Duodenal mucosa (tissue), 2 donors: Measurements from ENCODE around the gene PFKL.

Experiments used
- H3K27ac ChIP-seq: one replicate; pipeline ENCODE4 v1.7.0; 2013; ENCODE audit warnings: low read depth, low read length
- H3K27me3 ChIP-seq, 2 donors: one replicate each; pipeline ENCODE4 v1.7.0; 2013; ENCODE audit warnings: low read length in 2 of 2, control low read depth in 1 of 2; ENCODE audit not compliant: insufficient read depth in 2 of 2, control insufficient read depth in 1 of 2
- H3K36me3 ChIP-seq, 2 donors: one replicate each; pipeline ENCODE4 v1.7.0; 2013; ENCODE audit warnings: low read length in 2 of 2, control low read depth in 1 of 2; ENCODE audit not compliant: insufficient read depth in 2 of 2, control insufficient read depth in 1 of 2
- H3K4me1 ChIP-seq, 2 donors: one replicate each; pipeline ENCODE4 v1.7.0; 2013; ENCODE audit warnings: low read length in 2 of 2, control low read depth in 1 of 2; ENCODE audit not compliant: insufficient read depth in 2 of 2, control insufficient read depth in 1 of 2
- H3K4me3 ChIP-seq, 2 donors: one replicate each; pipeline ENCODE4 v1.7.0; 2013; ENCODE audit warnings: low read length in 2 of 2, low read depth in 1 of 2
- H3K9ac ChIP-seq, 2 donors: one replicate each; pipeline ENCODE4 v1.7.0; 2013; ENCODE audit warnings: low read length in 2 of 2, low read depth in 1 of 2
- H3K9me3 ChIP-seq, 2 donors: one replicate each; pipeline ENCODE4 v1.7.0; 2013; ENCODE audit warnings: low read length in 2 of 2, control low read depth in 1 of 2; ENCODE audit not compliant: control insufficient read depth in 1 of 2

The PFKL gene

GRCh38 chr21:44313451-44313850 is 13.6 kb downstream of the PFKL start:
- H3K27ac ChIP-seq = no peak overlapping the region
- no peak overlapping the region for H3K4me3 ChIP-seq
- no peaks in the 10 kb centered on the region for H3K4me1 ChIP-seq
- H3K9me3 ChIP-seq = no peaks in the 10 kb centered on the region
- no peaks in the 10 kb centered on the region for H3K27me3 ChIP-seq
- H3K9ac ChIP-seq = no peak overlapping the region
- H3K36me3 ChIP-seq = peaks cover 30 to 90% of the 10 kb centered on the region in 2 donors

- Histone ChIP-seq H3K27ac (no peak overlapping the region), H3K9ac (no peak overlapping the region), H3K9me3 (no peaks in the 10 kb centered on the region), H3K4me1 (no peaks in the 10 kb centered on the region), H3K4me3 (no peak overlapping the region), H3K36me3 (peaks cover 32 to 86% of the 10 kb centered on the region in 2 donors), H3K27me3 (no peaks in the 10 kb centered on the region)
These were observed 14.3 kb downstream of the PFKL start for GRCh38 chr21:44314128-44314527.

- no peaks in the 10 kb centered on the region for H3K9me3 ChIP-seq
- H3K4me3 ChIP-seq = no peak overlapping the region
- no peak overlapping the region for H3K27ac ChIP-seq
- no peaks in the 10 kb centered on the region for H3K27me3 ChIP-seq
- no peaks in the 10 kb centered on the region for H3K4me1 ChIP-seq
- H3K36me3 ChIP-seq = peaks cover 35 to 89% of the 10 kb centered on the region in 2 donors
- no peak overlapping the region for H3K9ac ChIP-seq
These were observed 14.7 kb downstream of the PFKL start for GRCh38 chr21:44314561-44314960.

- Histone ChIP-seq H3K27ac (no peak overlapping the region), H3K36me3 (peaks cover 38 to 88% of the 10 kb centered on the region in 2 donors)
These were observed 15.9 kb downstream of the PFKL start for GRCh38 chr21:44315691-44316203.

GRCh38 chr21:44316277-44316900 is 16.5 kb downstream of the PFKL start:
- H3K9ac ChIP-seq = no peak overlapping the region
- H3K27me3 ChIP-seq = no peaks in the 10 kb centered on the region
- no peak overlapping the region for H3K27ac ChIP-seq
- H3K36me3 ChIP-seq = peaks cover 31 to 86% of the 10 kb centered on the region in 2 donors
- no peaks in the 10 kb centered on the region for H3K9me3 ChIP-seq
- H3K4me3 ChIP-seq = no peak overlapping the region
- no peaks in the 10 kb centered on the region for H3K4me1 ChIP-seq

More at GRCh38 chr21:44315691-44316203, 15.9 kb downstream of the PFKL start:
- H3K4me3 ChIP-seq = no peak overlapping the region
- no peaks in the 10 kb centered on the region for H3K27me3 ChIP-seq
- H3K4me1 ChIP-seq = no peaks in the 10 kb centered on the region
- no peak overlapping the region for H3K9ac ChIP-seq
- no peaks in the 10 kb centered on the region for H3K9me3 ChIP-seq

GRCh38 chr21:44317241-44317782 is 17.5 kb downstream of the PFKL start:
- Histone ChIP-seq H3K27me3 (no peaks in the 10 kb centered on the region), H3K36me3 (peaks cover 29 to 86% of the 10 kb centered on the region in 2 donors), H3K27ac (no peak overlapping the region), H3K4me1 (no peaks in the 10 kb centered on the region), H3K4me3 (no peak overlapping the region), H3K9ac (no peak overlapping the region), H3K9me3 (no peaks in the 10 kb centered on the region)

GRCh38 chr21:44317871-44318270 is 18.0 kb downstream of the PFKL start:
- Histone ChIP-seq H3K4me1 (no peaks in the 10 kb centered on the region), H3K27me3 (no peaks in the 10 kb centered on the region), H3K9ac (no peak overlapping the region), H3K9me3 (no peaks in the 10 kb centered on the region), H3K4me3 (no peak overlapping the region), H3K36me3 (peaks cover 31 to 86% of the 10 kb centered on the region in 2 donors), H3K27ac (no peak overlapping the region)

GRCh38 chr21:44318489-44319285 is 18.8 kb downstream of the PFKL start:
- no peaks in the 10 kb centered on the region for H3K27me3 ChIP-seq
- no peaks in the 10 kb centered on the region for H3K4me1 ChIP-seq
- peaks cover 26 to 86% of the 10 kb centered on the region in 2 donors for H3K36me3 ChIP-seq
- H3K9ac ChIP-seq = no peak overlapping the region
- H3K4me3 ChIP-seq = no peak overlapping the region
- H3K27ac ChIP-seq = no peak overlapping the region
- H3K9me3 ChIP-seq = no peaks in the 10 kb centered on the region

- Histone ChIP-seq H3K27ac (no peak overlapping the region), H3K36me3 (peaks cover 30 to 88% of the 10 kb centered on the region in 2 donors)
These were observed 19.7 kb downstream of the PFKL start for GRCh38 chr21:44319407-44320065.

GRCh38 chr21:44320847-44321246 is 21.0 kb downstream of the PFKL start:
- peaks cover 29 to 86% of the 10 kb centered on the region in 2 donors for H3K36me3 ChIP-seq
- no peaks in the 10 kb centered on the region for H3K4me1 ChIP-seq
- no peaks in the 10 kb centered on the region for H3K27me3 ChIP-seq
- no peak overlapping the region for H3K9ac ChIP-seq
- H3K4me3 ChIP-seq = no peak overlapping the region
- no peak overlapping the region for H3K27ac ChIP-seq
- no peaks in the 10 kb centered on the region for H3K9me3 ChIP-seq

More at GRCh38 chr21:44319407-44320065, 19.7 kb downstream of the PFKL start:
- H3K4me3 ChIP-seq = no peak overlapping the region
- H3K4me1 ChIP-seq = no peaks in the 10 kb centered on the region
- no peaks in the 10 kb centered on the region for H3K9me3 ChIP-seq
- H3K9ac ChIP-seq = no peak overlapping the region
- H3K27me3 ChIP-seq = no peaks in the 10 kb centered on the region
